ENCODE measurements around the gene LDB2.

Gene LDB2

GRCh38 chr4:16588149-16588548, 310.3 kb downstream of the LDB2 start:
- no peak overlapping the region for H3K27ac ChIP-seq
- TF ChIP-seq ZFX (IDR thresholded peaks at IDR 0.05; ENCODE audit: borderline replicate concordance) (no peak), CTCF (IDR thresholded peaks at IDR 0.05) (no peak)

- no peak for TF ChIP-seq ZFX (IDR thresholded peaks at IDR 0.05; ENCODE audit: borderline replicate concordance)
- TF ChIP-seq CTCF (IDR thresholded peaks at IDR 0.05) = no peak
- no peak overlapping the region for H3K27ac ChIP-seq
Observed at GRCh38 chr4:16585053-16585452, 313.4 kb downstream of the LDB2 start.

GRCh38 chr4:16583764-16584163, 314.7 kb downstream of the LDB2 start:
- TF ChIP-seq CTCF (IDR thresholded peaks at IDR 0.05) (no peak), ZFX (IDR thresholded peaks at IDR 0.05; ENCODE audit: borderline replicate concordance) (no peak)

GRCh38 chr4:16582526-16582925, 315.9 kb downstream of the LDB2 start:
- no peak overlapping the region for H3K27ac ChIP-seq
- TF ChIP-seq ZFX (IDR thresholded peaks at IDR 0.05; ENCODE audit: borderline replicate concordance) = no peak
- TF ChIP-seq CTCF (IDR thresholded peaks at IDR 0.05) = peak; percentile 71

More at GRCh38 chr4:16583764-16584163, 314.7 kb downstream of the LDB2 start:
- H3K27ac ChIP-seq = no peak overlapping the region

GRCh38 chr4:16582036-16582435, 316.4 kb downstream of the LDB2 start:
- H3K27ac ChIP-seq = no peak overlapping the region
- TF ChIP-seq ZFX (IDR thresholded peaks at IDR 0.05; ENCODE audit: borderline replicate concordance) (no peak), CTCF (IDR thresholded peaks at IDR 0.05) (no peak)

GRCh38 chr4:16581117-16581516, 317.3 kb downstream of the LDB2 start:
- no peak overlapping the region for H3K27ac ChIP-seq
- TF ChIP-seq ZFX (IDR thresholded peaks at IDR 0.05; ENCODE audit: borderline replicate concordance) (no peak), CTCF (IDR thresholded peaks at IDR 0.05) (no peak)

- TF ChIP-seq ZFX (IDR thresholded peaks at IDR 0.05; ENCODE audit: borderline replicate concordance) (no peak), CTCF (IDR thresholded peaks at IDR 0.05) (no peak)
- H3K27ac ChIP-seq = no peak overlapping the region
Observed at GRCh38 chr4:16580514-16580913, 317.9 kb downstream of the LDB2 start.
